ENCODE data around the gene CDC5L.

GRCh38 chr6:44356487-44356886 is 31.0 kb upstream of the CDC5L start:
- TF ChIP-seq CTCF (IDR thresholded peaks at IDR 0.05) (no peak), ZFX (IDR thresholded peaks at IDR 0.05; ENCODE audit: borderline replicate concordance) (no peak)
